Tibial artery (tissue), 4 donors: Measurements from ENCODE around the gene SYTL4.

Experiments used
- DNase-seq, 2 donors: peaks; one replicate each; pipeline ENCODE4 v3.0.0-alpha.2; 2019
- H3K27ac ChIP-seq, 2 donors: fragments of 200-600 bp; sonication (generic) in 1 of 2; 1 replicate in 1 of 2; 2 replicates in 1 of 2; pipeline ENCODE4 v1.5.1; 2018 to 2019; ENCODE audit warnings: mild to moderate bottlenecking in 1 of 2
- H3K27me3 ChIP-seq, 2 donors: fragments of 200-600 bp; sonication (generic) in 1 of 2; one replicate each; pipeline versions ENCODE4 v1.5.1 to v1.6.0; 2016 to 2019
- H3K36me3 ChIP-seq, 3 donors: fragments of 200-600 bp; sonication (generic) in 2 of 3; one replicate each; pipeline ENCODE4 v1.5.1; 2016 to 2019; ENCODE audit warnings: mild to moderate bottlenecking in 2 of 3
- H3K4me1 ChIP-seq, 4 donors: fragments of 200-600 bp; sonication (generic) in 2 of 4; 1 replicate in 3 of 4; 2 replicates in 1 of 4; pipeline ENCODE4 v1.5.1; 2016 to 2019
- H3K4me3 ChIP-seq, 2 donors: fragments of 200-600 bp; sonication (generic) in 1 of 2; 1 replicate in 1 of 2; 2 replicates in 1 of 2; pipeline ENCODE4 v1.5.1; 2018 to 2019; ENCODE audit warnings: mild to moderate bottlenecking in 2 of 2
- H3K9me3 ChIP-seq, 3 donors: fragments of 200-600 bp; sonication (generic) in 1 of 3; one replicate each; pipeline ENCODE4 v1.5.1; 2016 to 2019
- intact Hi-C: fragments of 100-400 bp; cut with DNase I; formaldehyde crosslinking; loops from one replicate; pipeline ENCODE4 v1.15.0; 2023; ENCODE audit warnings: low total_unique reads
- TF ChIP-seq, protein P1 (sequence below), 2 experiments: fragments of 200-600 bp in 1 of 2; fragments of 450-650 bp in 1 of 2; IDR thresholded peaks; one replicate each; pipeline ENCODE4 v1.5.1; 2017 to 2019; ENCODE audit warnings: antibody characterized with exemption in 2 of 2, mild to moderate bottlenecking in 1 of 2, moderate library complexity in 1 of 2

SYTL4 gene

DNA sequence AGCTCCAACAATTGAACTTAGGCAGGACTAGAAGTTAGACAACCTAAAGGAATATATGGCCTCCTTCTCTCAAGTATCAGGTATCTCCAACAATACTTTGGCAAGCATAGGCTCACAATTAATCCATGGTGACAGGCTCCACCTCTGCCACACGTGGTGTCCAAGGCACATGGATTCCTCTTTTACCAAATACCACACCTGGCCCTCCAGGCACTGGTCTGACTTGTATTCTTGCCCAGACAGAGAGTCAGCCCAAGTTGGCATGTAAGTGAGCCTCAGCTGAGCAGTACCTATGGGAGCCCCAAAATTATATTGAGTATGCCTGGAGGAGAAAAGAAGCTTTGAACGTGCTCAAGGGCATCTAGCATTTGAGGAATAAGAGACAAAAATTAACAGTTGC lies 68.3 kb downstream of the SYTL4 start:
- Histone ChIP-seq H3K27me3 (no peaks in the 10 kb centered on the region), H3K36me3 (peaks cover 0 to 12% (median 3%) of the 10 kb centered on the region in 3 donors), H3K9me3 (no peaks in the 10 kb centered on the region), H3K27ac (no peak overlapping the region), H3K4me3 (no peak overlapping the region), H3K4me1 (no peaks in the 10 kb centered on the region)
- intact Hi-C loops, result no loop called here
- TF ChIP-seq, protein P1, sequence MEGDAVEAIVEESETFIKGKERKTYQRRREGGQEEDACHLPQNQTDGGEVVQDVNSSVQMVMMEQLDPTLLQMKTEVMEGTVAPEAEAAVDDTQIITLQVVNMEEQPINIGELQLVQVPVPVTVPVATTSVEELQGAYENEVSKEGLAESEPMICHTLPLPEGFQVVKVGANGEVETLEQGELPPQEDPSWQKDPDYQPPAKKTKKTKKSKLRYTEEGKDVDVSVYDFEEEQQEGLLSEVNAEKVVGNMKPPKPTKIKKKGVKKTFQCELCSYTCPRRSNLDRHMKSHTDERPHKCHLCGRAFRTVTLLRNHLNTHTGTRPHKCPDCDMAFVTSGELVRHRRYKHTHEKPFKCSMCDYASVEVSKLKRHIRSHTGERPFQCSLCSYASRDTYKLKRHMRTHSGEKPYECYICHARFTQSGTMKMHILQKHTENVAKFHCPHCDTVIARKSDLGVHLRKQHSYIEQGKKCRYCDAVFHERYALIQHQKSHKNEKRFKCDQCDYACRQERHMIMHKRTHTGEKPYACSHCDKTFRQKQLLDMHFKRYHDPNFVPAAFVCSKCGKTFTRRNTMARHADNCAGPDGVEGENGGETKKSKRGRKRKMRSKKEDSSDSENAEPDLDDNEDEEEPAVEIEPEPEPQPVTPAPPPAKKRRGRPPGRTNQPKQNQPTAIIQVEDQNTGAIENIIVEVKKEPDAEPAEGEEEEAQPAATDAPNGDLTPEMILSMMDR (IDR thresholded peaks at IDR 0.05), result no peak
- no peak for DNase-seq

DNA sequence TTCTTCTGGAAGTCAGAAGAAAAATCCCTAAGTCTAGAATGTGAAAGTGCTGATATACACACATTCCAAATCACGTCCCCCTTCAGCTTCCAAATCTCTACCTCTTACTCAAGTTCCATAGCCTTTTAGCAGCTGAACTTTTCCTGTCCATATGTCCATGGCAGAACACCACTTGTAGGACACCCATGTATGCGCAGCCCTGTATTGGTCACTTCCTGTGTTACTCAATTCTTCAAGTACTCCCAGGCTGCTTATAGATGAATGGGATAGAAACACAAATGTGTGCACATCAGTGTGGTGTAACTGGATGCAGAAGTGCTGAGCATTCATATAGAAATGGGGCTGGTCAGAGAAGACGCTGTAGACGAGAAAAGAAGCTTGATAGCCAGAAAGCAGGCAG lies 69.1 kb downstream of the SYTL4 start:
- H3K4me3 ChIP-seq, result no peak overlapping the region
- no peaks in the 10 kb centered on the region for H3K27me3 ChIP-seq
- H3K9me3 ChIP-seq, result no peaks in the 10 kb centered on the region
- no peak overlapping the region for H3K27ac ChIP-seq
- intact Hi-C loops, result no loop called here
- no peaks in the 10 kb centered on the region for H3K4me1 ChIP-seq
- DNase-seq, result no peak
- peaks cover 0 to 12% (median 3%) of the 10 kb centered on the region in 3 donors for H3K36me3 ChIP-seq
- TF ChIP-seq, protein P1 (IDR thresholded peaks at IDR 0.05), result no peak

GRCh38 chrX:100662170-100662569 lies 69.8 kb downstream of the SYTL4 start:
- no peak overlapping the region for H3K27ac ChIP-seq
- no peak overlapping the region for H3K4me3 ChIP-seq
- intact Hi-C loops, result no loop called here
- H3K36me3 ChIP-seq, result peaks cover 0 to 9% (median 3%) of the 10 kb centered on the region in 3 donors
- no peaks in the 10 kb centered on the region for H3K27me3 ChIP-seq
- H3K4me1 ChIP-seq, result no peaks in the 10 kb centered on the region
- TF ChIP-seq, protein P1 (IDR thresholded peaks at IDR 0.05), result no peak
- H3K9me3 ChIP-seq, result no peaks in the 10 kb centered on the region
- DNase-seq, result no peak

- no peak overlapping the region for H3K4me3 ChIP-seq
- intact Hi-C loops, result no loop called here
- no peak for DNase-seq
- H3K36me3 ChIP-seq, result no peaks in the 10 kb centered on the region
- H3K27me3 ChIP-seq, result no peaks in the 10 kb centered on the region
- no peaks in the 10 kb centered on the region for H3K4me1 ChIP-seq
- H3K27ac ChIP-seq, result no peak overlapping the region
- TF ChIP-seq, protein P1 (IDR thresholded peaks at IDR 0.05), result no peak
- no peaks in the 10 kb centered on the region for H3K9me3 ChIP-seq
These were observed 72.3 kb downstream of the SYTL4 start for GRCh38 chrX:100659431-100660137.

DNA sequence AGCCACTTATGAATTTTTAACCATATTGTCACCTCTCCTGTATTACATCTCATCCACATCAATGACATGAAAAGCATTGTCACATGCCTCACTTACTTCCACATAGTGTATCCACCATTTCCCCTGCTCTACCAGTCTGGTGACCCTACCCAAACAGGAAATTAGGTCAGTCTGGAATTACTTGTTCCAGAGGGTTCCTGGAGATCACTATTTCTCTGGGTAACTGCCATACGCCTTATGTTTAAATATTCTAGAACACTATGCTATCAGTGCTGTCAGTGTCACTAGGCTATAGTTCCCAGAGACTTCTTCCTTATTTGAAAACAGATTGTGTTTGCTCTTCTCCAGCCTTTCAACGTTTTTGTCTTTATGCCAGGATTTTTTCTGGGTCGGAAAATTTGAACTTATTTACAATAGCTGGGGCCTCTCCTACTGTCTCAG lies 73.0 kb downstream of the SYTL4 start:
- Histone ChIP-seq H3K27ac (no peak overlapping the region), H3K36me3 (no peaks in the 10 kb centered on the region), H3K27me3 (no peaks in the 10 kb centered on the region), H3K9me3 (no peaks in the 10 kb centered on the region), H3K4me1 (no peaks in the 10 kb centered on the region), H3K4me3 (no peak overlapping the region)
- TF ChIP-seq, protein P1 (IDR thresholded peaks at IDR 0.05), result no peak
- DNase-seq, result no peak
- intact Hi-C loops, result no loop called here
